Caco-2 (cell line): ENCODE measurements around the gene VRK1. TPM values are rescaled to one million over a fixed set of nuclear protein-coding genes. Genes with fewer than 3 reads are reported as not detected.

ENCODE experiments used
- BruUV-seq: library from RNA; stranded (reverse); fragments of 400-500 nt; replicated peaks from 2 replicates; lab custom pipeline; 2021; lab: Mats Ljungman, UMichigan
- CTCF ChIA-PET: fragments of 300-600 bp; sonication (Branson Sonifier 250); formaldehyde crosslinking; loops from one replicate; lab custom pipeline; 2022; ENCODE audit warnings: antibody characterized with exemption; lab: Charles Lee
- POLR2A ChIA-PET: fragments of 300-600 bp; sonication (Branson Sonifier 250); formaldehyde crosslinking; loops from one replicate; lab custom pipeline; 2022; ENCODE audit warnings: antibody characterized with exemption; lab: Charles Lee
- DNase-seq, 2 experiments: peaks; one replicate each; pipeline versions ENCODE4 v3.0.0 to v3.0.0-alpha.2; 2020 to 2022
- H3K27me3 ChIP-seq: replicated peaks from 2 replicates; pipeline ENCODE4 v1.6.0; 2011; ENCODE audit warnings: low read length; ENCODE audit not compliant: control insufficient read depth, insufficient read depth
- H3K36me3 ChIP-seq: 2 replicates; pipeline ENCODE4 v1.5.1; 2011; ENCODE audit warnings: low read length; ENCODE audit not compliant: control insufficient read depth, insufficient read depth
- H3K4me1 ChIP-seq: fragments of 250-450 bp; sonication (Bioruptor Pico); 2 replicates; pipeline ENCODE4 v1.5.1; 2020; ENCODE audit warnings: mild to moderate bottlenecking
- H3K4me3 ChIP-seq: 2 replicates; pipeline ENCODE4 v1.5.1; 2011; ENCODE audit warnings: low read depth, mild to moderate bottlenecking, control low read depth, low read length
- H3K9me3 ChIP-seq: fragments of 250-450 bp; sonication (Bioruptor Pico); 2 replicates; pipeline ENCODE4 v1.5.1; 2020; ENCODE audit warnings: mild to moderate bottlenecking, moderate library complexity
- H3K27ac Mint-ChIP-seq: one replicate; pipeline ENCODE4 v1.8.0; 2022; ENCODE audit warnings: mixed read lengths; ENCODE audit not compliant: unreplicated experiment
- H3K27me3 Mint-ChIP-seq: one replicate; pipeline ENCODE4 v1.8.0; 2022; ENCODE audit warnings: mixed read lengths; ENCODE audit not compliant: insufficient read depth, unreplicated experiment
- H3K36me3 Mint-ChIP-seq: one replicate; pipeline ENCODE4 v1.8.0; 2022; ENCODE audit warnings: mild to moderate bottlenecking, mixed read lengths; ENCODE audit not compliant: insufficient read depth, unreplicated experiment
- H3K4me1 Mint-ChIP-seq: one replicate; pipeline ENCODE4 v1.8.0; 2022; ENCODE audit warnings: low read depth, mixed read lengths; ENCODE audit not compliant: unreplicated experiment
- H3K4me3 Mint-ChIP-seq: one replicate; pipeline ENCODE4 v1.8.0; 2022; ENCODE audit warnings: mild to moderate bottlenecking, moderate library complexity, mixed read lengths; ENCODE audit not compliant: unreplicated experiment
- H3K9me3 Mint-ChIP-seq: one replicate; pipeline ENCODE4 v1.8.0; 2022; ENCODE audit warnings: mixed read lengths; ENCODE audit not compliant: unreplicated experiment
- intact Hi-C: fragments of 100-400 bp; cut with micrococcal nuclease; formaldehyde crosslinking; loops from one replicate; pipeline ENCODE4 v1.10.0; 2022; ENCODE audit not compliant: unreplicated experiment
- total RNA-seq: library from RNA; stranded (reverse); gene quantifications from 2 replicates; pipeline ENCODE4 v1.2.3, GENCODE V29; 2022
- TF ChIP-seq, protein P1 (sequence below), 2 experiments: fragments of 200-600 bp in 1 of 2; IDR thresholded peaks; 1 replicate in 1 of 2; 2 replicates in 1 of 2; pipeline versions ENCODE4 v1.5.1 to v1.8.0; 2011 to 2022; ENCODE audit warnings: antibody characterized with exemption in 1 of 2, control low read depth in 1 of 2, inconsistent platforms in 1 of 2, low read depth in 1 of 2, low read length in 1 of 2, mild to moderate bottlenecking in 1 of 2, moderate library complexity in 1 of 2; ENCODE audit not compliant: insufficient read depth in 1 of 2, severe bottlenecking in 1 of 2, unreplicated experiment in 1 of 2

The VRK1 gene
- total RNA-seq, 1 experiment from 2014 or later: 42.1 TPM

DNA sequence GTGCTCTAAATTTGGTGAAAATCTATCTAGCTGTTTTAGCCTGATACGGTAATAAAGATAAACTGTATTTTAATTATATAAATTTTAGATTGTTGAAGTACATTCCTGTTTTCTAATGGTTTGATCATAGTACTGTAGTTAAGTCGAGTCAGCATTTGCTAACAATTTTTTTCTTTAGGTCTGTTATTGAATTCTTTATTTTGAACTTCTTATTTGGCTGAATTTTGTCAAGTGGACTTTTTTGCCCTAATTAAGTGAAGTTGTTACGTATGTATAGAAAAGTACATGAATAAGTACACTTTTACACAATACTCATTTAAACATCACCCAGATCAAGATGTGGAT, 66.8 kb downstream of the VRK1 start:
- Mint-ChIP-seq H3K36me3 (no peaks in the 10 kb centered on the region), H3K4me3 (no peak overlapping the region), H3K9me3 (no peaks in the 10 kb centered on the region), H3K27me3 (no peaks in the 10 kb centered on the region), H3K4me1 (peaks cover 7% of the 10 kb centered on the region), H3K27ac (no peak overlapping the region)
- DNase-seq: no peak
- intact Hi-C loops: no loop called here
- CTCF ChIA-PET: no interaction called here
- Histone ChIP-seq H3K4me3 (no peak overlapping the region), H3K4me1 (no peaks in the 10 kb centered on the region), H3K36me3 (no peaks in the 10 kb centered on the region), H3K27me3 (no peaks in the 10 kb centered on the region), H3K9me3 (no peaks in the 10 kb centered on the region)
- TF ChIP-seq, protein P1, sequence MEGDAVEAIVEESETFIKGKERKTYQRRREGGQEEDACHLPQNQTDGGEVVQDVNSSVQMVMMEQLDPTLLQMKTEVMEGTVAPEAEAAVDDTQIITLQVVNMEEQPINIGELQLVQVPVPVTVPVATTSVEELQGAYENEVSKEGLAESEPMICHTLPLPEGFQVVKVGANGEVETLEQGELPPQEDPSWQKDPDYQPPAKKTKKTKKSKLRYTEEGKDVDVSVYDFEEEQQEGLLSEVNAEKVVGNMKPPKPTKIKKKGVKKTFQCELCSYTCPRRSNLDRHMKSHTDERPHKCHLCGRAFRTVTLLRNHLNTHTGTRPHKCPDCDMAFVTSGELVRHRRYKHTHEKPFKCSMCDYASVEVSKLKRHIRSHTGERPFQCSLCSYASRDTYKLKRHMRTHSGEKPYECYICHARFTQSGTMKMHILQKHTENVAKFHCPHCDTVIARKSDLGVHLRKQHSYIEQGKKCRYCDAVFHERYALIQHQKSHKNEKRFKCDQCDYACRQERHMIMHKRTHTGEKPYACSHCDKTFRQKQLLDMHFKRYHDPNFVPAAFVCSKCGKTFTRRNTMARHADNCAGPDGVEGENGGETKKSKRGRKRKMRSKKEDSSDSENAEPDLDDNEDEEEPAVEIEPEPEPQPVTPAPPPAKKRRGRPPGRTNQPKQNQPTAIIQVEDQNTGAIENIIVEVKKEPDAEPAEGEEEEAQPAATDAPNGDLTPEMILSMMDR (IDR thresholded peaks at IDR 0.05; ENCODE audit: insufficient read depth in 1 of 2, low read depth in 1 of 2, low read length in 1 of 2, severe bottlenecking in 1 of 2, unreplicated experiment in 1 of 2): no peak
- POLR2A ChIA-PET: no interaction called here
- BruUV-seq: no TSS peak

DNA sequence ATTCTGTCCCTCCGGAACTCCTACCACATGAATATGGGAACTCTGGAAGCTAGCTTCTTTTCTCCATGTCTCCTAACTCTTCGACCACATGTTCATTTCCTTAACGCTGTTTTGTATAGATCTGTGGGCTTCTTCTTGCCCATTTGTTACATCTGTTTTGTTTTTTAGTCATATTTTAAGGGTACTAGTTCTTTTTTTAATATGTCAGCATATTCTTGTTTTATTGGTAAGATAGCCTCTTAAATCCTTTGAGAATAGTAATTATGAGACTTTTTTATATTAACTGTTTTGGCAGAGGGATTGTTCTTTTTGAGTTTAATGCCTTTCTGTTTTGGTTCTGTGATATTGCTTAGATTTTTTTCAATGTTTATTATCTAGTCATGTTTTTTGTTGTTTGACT, 70.5 kb downstream of the VRK1 start:
- Mint-ChIP-seq H3K9me3 (no peaks in the 10 kb centered on the region), H3K27ac (no peak overlapping the region), H3K4me3 (no peak overlapping the region), H3K36me3 (no peaks in the 10 kb centered on the region), H3K27me3 (no peaks in the 10 kb centered on the region), H3K4me1 (no peaks in the 10 kb centered on the region)
- ChIA-PET POLR2A (no interaction called here), CTCF (no interaction called here)
- DNase-seq: no peak
- no peaks in the 10 kb centered on the region for H3K27me3 ChIP-seq
- intact Hi-C loops: no loop called here
- no peaks in the 10 kb centered on the region for H3K9me3 ChIP-seq
- TF ChIP-seq, protein P1 (IDR thresholded peaks at IDR 0.05; ENCODE audit: insufficient read depth in 1 of 2, low read depth in 1 of 2, low read length in 1 of 2, severe bottlenecking in 1 of 2, unreplicated experiment in 1 of 2): no peak
- H3K4me1 ChIP-seq: no peaks in the 10 kb centered on the region
- H3K4me3 ChIP-seq: no peak overlapping the region
- no peaks in the 10 kb centered on the region for H3K36me3 ChIP-seq
- BruUV-seq: no TSS peak

DNA sequence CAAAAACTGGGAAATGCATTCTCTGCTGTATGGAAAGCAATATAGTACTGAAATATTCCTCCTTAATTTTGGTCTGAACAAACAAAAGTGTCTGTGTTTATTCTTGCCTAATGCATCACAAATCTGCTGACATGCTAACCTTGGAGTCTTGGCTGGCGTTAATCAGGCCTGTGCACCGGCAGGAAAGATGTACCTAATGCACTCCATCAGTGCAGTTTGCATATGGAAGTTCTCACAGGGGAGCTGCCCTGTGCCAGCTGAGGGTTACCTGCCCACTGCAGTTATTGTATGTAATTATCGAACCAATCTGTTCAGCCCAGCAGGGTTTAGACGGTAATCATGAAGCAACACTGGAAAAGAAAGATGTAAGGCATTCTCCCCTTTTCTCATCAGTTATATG, 76.9 kb downstream of the VRK1 start:
- no peak overlapping the region for H3K4me3 Mint-ChIP-seq
- H3K4me1 Mint-ChIP-seq: no peaks in the 10 kb centered on the region
- no TSS peak for BruUV-seq
- no peaks in the 10 kb centered on the region for H3K27me3 Mint-ChIP-seq
- Histone ChIP-seq H3K4me3 (no peak overlapping the region), H3K27me3 (no peaks in the 10 kb centered on the region), H3K4me1 (no peaks in the 10 kb centered on the region), H3K36me3 (no peaks in the 10 kb centered on the region), H3K9me3 (no peaks in the 10 kb centered on the region)
- H3K27ac Mint-ChIP-seq: no peak overlapping the region
- no peaks in the 10 kb centered on the region for H3K9me3 Mint-ChIP-seq
- ChIA-PET POLR2A (no interaction called here), CTCF (no interaction called here)
- TF ChIP-seq, protein P1 (IDR thresholded peaks at IDR 0.05; ENCODE audit: insufficient read depth in 1 of 2, low read depth in 1 of 2, low read length in 1 of 2, severe bottlenecking in 1 of 2, unreplicated experiment in 1 of 2): no peak
- DNase-seq: no peak
- peaks cover 5% of the 10 kb centered on the region for H3K36me3 Mint-ChIP-seq
- intact Hi-C loops: no loop called here
